ENCODE results near the gene KCTD15.
"Not testable (repeated sequence)": the region's sequence is repeated elsewhere in the genome, so short reads cannot be mapped to it uniquely, and the experiment has no call there.

KCTD15 gene

GRCh38 chr19:33819078-33819477, 22.4 kb downstream of the KCTD15 start:
- H3K9me3 ChIP-seq; H3K27me3 ChIP-seq (ENCODE audit: low read depth): not testable (repeated sequence)

GRCh38 chr19:33819506-33819879, 22.8 kb downstream of the KCTD15 start:
- Histone ChIP-seq H3K4me3 (peak overlapping the region; percentile 30), H3K4me1 (peaks cover 13% of the 10 kb centered on the region), H3K27me3 (ENCODE audit: low read depth) (no peaks in the 10 kb centered on the region), H3K9me3 (no peaks in the 10 kb centered on the region), H3K36me3 (replicated peaks) (no peaks in the 10 kb centered on the region)
- DNase-seq (ENCODE audit: low spot score in 2 of 2): peak in 1 of 2 experiments; percentile 27
- in situ Hi-C loops (cut with MboI; ENCODE audit: low sequenced_read_pairs): no loop called here

More at GRCh38 chr19:33819078-33819477, 22.4 kb downstream of the KCTD15 start:
- in situ Hi-C loops (cut with MboI; ENCODE audit: low sequenced_read_pairs); DNase-seq (ENCODE audit: low spot score in 2 of 2); H3K4me3 ChIP-seq; H3K36me3 ChIP-seq (replicated peaks): not testable (repeated sequence)
- H3K4me1 ChIP-seq: peaks cover 13% of the 10 kb centered on the region

- Histone ChIP-seq H3K4me3 (peak overlapping the region; percentile 30), H3K27me3 (ENCODE audit: low read depth) (no peaks in the 10 kb centered on the region), H3K36me3 (replicated peaks) (no peaks in the 10 kb centered on the region), H3K9me3 (no peaks in the 10 kb centered on the region), H3K4me1 (peaks cover 13% of the 10 kb centered on the region)
- in situ Hi-C loops (cut with MboI; ENCODE audit: low sequenced_read_pairs): no loop called here
- DNase-seq (ENCODE audit: low spot score in 2 of 2): peak; percentile 80 to 90
Measured at GRCh38 chr19:33819880-33820781, 23.5 kb downstream of the KCTD15 start.

- Histone ChIP-seq H3K4me1 (peaks cover 13% of the 10 kb centered on the region), H3K27me3 (ENCODE audit: low read depth) (no peaks in the 10 kb centered on the region), H3K4me3 (no peak overlapping the region), H3K36me3 (replicated peaks) (no peaks in the 10 kb centered on the region), H3K9me3 (no peaks in the 10 kb centered on the region)
- in situ Hi-C loops (cut with MboI; ENCODE audit: low sequenced_read_pairs): no loop called here
- DNase-seq (ENCODE audit: low spot score in 2 of 2): no peak
Measured at GRCh38 chr19:33821871-33822270, 25.2 kb downstream of the KCTD15 start.

- Histone ChIP-seq H3K4me3 (no peak overlapping the region), H3K9me3 (no peaks in the 10 kb centered on the region), H3K36me3 (replicated peaks) (no peaks in the 10 kb centered on the region), H3K4me1 (peaks cover 13% of the 10 kb centered on the region), H3K27me3 (ENCODE audit: low read depth) (no peaks in the 10 kb centered on the region)
- in situ Hi-C loops (cut with MboI; ENCODE audit: low sequenced_read_pairs): no loop called here
- no peak for DNase-seq (ENCODE audit: low spot score in 2 of 2)
Measured at GRCh38 chr19:33823341-33823740, 26.7 kb downstream of the KCTD15 start.

- no peaks in the 10 kb centered on the region for H3K27me3 ChIP-seq (ENCODE audit: low read depth)
- H3K9me3 ChIP-seq: no peaks in the 10 kb centered on the region
- DNase-seq (ENCODE audit: low spot score in 2 of 2): no peak
- H3K36me3 ChIP-seq (replicated peaks): no peaks in the 10 kb centered on the region
- in situ Hi-C loops (cut with MboI; ENCODE audit: low sequenced_read_pairs): no loop called here
- H3K4me1 ChIP-seq: peaks cover 2% of the 10 kb centered on the region
- no peak overlapping the region for H3K4me3 ChIP-seq
Measured at GRCh38 chr19:33825556-33825955, 28.9 kb downstream of the KCTD15 start.

- no peak for DNase-seq (ENCODE audit: low spot score in 2 of 2)
- Histone ChIP-seq H3K4me3 (no peak overlapping the region), H3K4me1 (no peaks in the 10 kb centered on the region), H3K36me3 (replicated peaks) (no peaks in the 10 kb centered on the region), H3K9me3 (no peaks in the 10 kb centered on the region), H3K27me3 (ENCODE audit: low read depth) (no peaks in the 10 kb centered on the region)
- in situ Hi-C loops (cut with MboI; ENCODE audit: low sequenced_read_pairs): no loop called here
Measured at GRCh38 chr19:33826521-33826920, 29.9 kb downstream of the KCTD15 start.

GRCh38 chr19:33828266-33829075, 31.8 kb downstream of the KCTD15 start:
- no peaks in the 10 kb centered on the region for H3K36me3 ChIP-seq (replicated peaks)
- no peaks in the 10 kb centered on the region for H3K27me3 ChIP-seq (ENCODE audit: low read depth)
- no peaks in the 10 kb centered on the region for H3K4me1 ChIP-seq
- no peak for DNase-seq (ENCODE audit: low spot score in 2 of 2)
- no peaks in the 10 kb centered on the region for H3K9me3 ChIP-seq
- in situ Hi-C loops (cut with MboI; ENCODE audit: low sequenced_read_pairs): no loop called here
- H3K4me3 ChIP-seq: no peak overlapping the region

GRCh38 chr19:33830264-33830663, 33.6 kb downstream of the KCTD15 start:
- in situ Hi-C loops (cut with MboI; ENCODE audit: low sequenced_read_pairs): no loop called here
- H3K4me1 ChIP-seq: no peaks in the 10 kb centered on the region
- no peaks in the 10 kb centered on the region for H3K36me3 ChIP-seq (replicated peaks)
- no peak for DNase-seq (ENCODE audit: low spot score in 2 of 2)
- H3K4me3 ChIP-seq: no peak overlapping the region
- H3K9me3 ChIP-seq: no peaks in the 10 kb centered on the region
- no peaks in the 10 kb centered on the region for H3K27me3 ChIP-seq (ENCODE audit: low read depth)

- Histone ChIP-seq H3K9me3 (no peaks in the 10 kb centered on the region), H3K4me1 (no peaks in the 10 kb centered on the region), H3K36me3 (replicated peaks) (no peaks in the 10 kb centered on the region), H3K27me3 (ENCODE audit: low read depth) (no peaks in the 10 kb centered on the region), H3K4me3 (no peak overlapping the region)
- no peak for DNase-seq (ENCODE audit: low spot score in 2 of 2)
- in situ Hi-C loops (cut with MboI; ENCODE audit: low sequenced_read_pairs): no loop called here
Measured at GRCh38 chr19:33831825-33832224, 35.2 kb downstream of the KCTD15 start.

- H3K9me3 ChIP-seq: no peaks in the 10 kb centered on the region
- in situ Hi-C loops (cut with MboI; ENCODE audit: low sequenced_read_pairs): no loop called here
Measured at GRCh38 chr19:33832633-33833032, 36.0 kb downstream of the KCTD15 start.

GRCh38 chr19:33840382-33840781, 43.7 kb downstream of the KCTD15 start:
- peaks cover 1% of the 10 kb centered on the region; the same call in 1 of the 2 replicates for H3K27me3 ChIP-seq (ENCODE audit: low read depth)
- no peaks in the 10 kb centered on the region for H3K36me3 ChIP-seq (replicated peaks)
- in situ Hi-C loops (cut with MboI; ENCODE audit: low sequenced_read_pairs): no loop called here
- no peak for DNase-seq (ENCODE audit: low spot score in 2 of 2)
- H3K9me3 ChIP-seq: no peaks in the 10 kb centered on the region
- no peak overlapping the region for H3K4me3 ChIP-seq
- no peaks in the 10 kb centered on the region for H3K4me1 ChIP-seq

More at GRCh38 chr19:33832633-33833032, 36.0 kb downstream of the KCTD15 start:
- Histone ChIP-seq H3K4me3 (no peak overlapping the region), H3K27me3 (ENCODE audit: low read depth) (no peaks in the 10 kb centered on the region), H3K4me1 (no peaks in the 10 kb centered on the region), H3K36me3 (replicated peaks) (no peaks in the 10 kb centered on the region)
- DNase-seq (ENCODE audit: low spot score in 2 of 2): no peak

GRCh38 chr19:33840783-33841182, 44.1 kb downstream of the KCTD15 start:
- DNase-seq (ENCODE audit: low spot score in 2 of 2): no peak
- H3K4me1 ChIP-seq: no peaks in the 10 kb centered on the region
- peaks cover 4% of the 10 kb centered on the region; the same call in 1 of the 2 replicates for H3K27me3 ChIP-seq (ENCODE audit: low read depth)
- H3K36me3 ChIP-seq (replicated peaks): no peaks in the 10 kb centered on the region
- no peaks in the 10 kb centered on the region for H3K9me3 ChIP-seq
- in situ Hi-C loops (cut with MboI; ENCODE audit: low sequenced_read_pairs): no loop called here
- H3K4me3 ChIP-seq: no peak overlapping the region

- Histone ChIP-seq H3K9me3 (no peaks in the 10 kb centered on the region), H3K36me3 (replicated peaks) (no peaks in the 10 kb centered on the region), H3K4me1 (no peaks in the 10 kb centered on the region), H3K27me3 (ENCODE audit: low read depth) (peaks cover 4% of the 10 kb centered on the region; the same call in 1 of the 2 replicates), H3K4me3 (no peak overlapping the region)
- no peak for DNase-seq (ENCODE audit: low spot score in 2 of 2)
- in situ Hi-C loops (cut with MboI; ENCODE audit: low sequenced_read_pairs): no loop called here
Measured at GRCh38 chr19:33841685-33842084, 45.0 kb downstream of the KCTD15 start.

Measured in HAP-1 (cell line).